Ovary (tissue), 3 donors: ENCODE results near the gene CNOT6.

Source experiments
- CTCF ChIP-seq, 3 donors: fragments of 450-650 bp in 2 of 3; fragments of 200-600 bp in 1 of 3; IDR thresholded peaks; one replicate each; pipeline versions ENCODE4 v1.5.1 to v1.8.0; 2016 to 2022; ENCODE audit warnings: antibody characterized with exemption in 3 of 3, mild to moderate bottlenecking in 1 of 3
- POLR2A ChIP-seq: fragments of 450-650 bp; IDR thresholded peaks from one replicate; pipeline ENCODE4 v1.6.1; 2017; ENCODE audit warnings: antibody characterized with exemption, mild to moderate bottlenecking, moderate library complexity
- donor health status: DM: no; HTN: no; CAD: no.

DNA sequence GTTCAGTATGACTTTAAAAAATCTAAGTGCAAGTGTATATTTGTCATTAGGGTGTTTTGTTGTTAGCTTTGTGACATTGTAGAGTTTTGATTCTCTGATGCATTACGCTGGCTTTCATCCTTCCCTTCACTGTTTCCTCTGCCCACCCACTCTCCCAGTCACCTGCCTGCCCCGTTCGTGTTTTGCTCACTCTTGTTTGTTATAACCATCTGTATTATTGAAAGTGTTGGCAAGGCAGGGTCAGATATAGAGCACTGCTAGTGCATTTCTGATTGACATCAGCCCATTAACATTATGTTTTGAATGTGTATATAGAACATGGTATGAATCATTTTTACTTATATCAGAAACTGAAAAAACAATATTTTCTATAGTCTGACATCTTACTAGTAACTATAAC, 69.8 kb downstream of the CNOT6 start:
- no peak for TF ChIP-seq CTCF (IDR thresholded peaks at IDR 0.05)
- TF ChIP-seq POLR2A = no peak
